Transverse colon (tissue), 3 donors: Measurements from ENCODE around the gene PDCL2.

ENCODE experiments used
- EP300 ChIP-seq: sonication (generic); formaldehyde crosslinking; IDR thresholded peaks from one replicate; pipeline ENCODE4 v1.6.1; 2017; ENCODE audit warnings: antibody characterized with exemption, low read depth
- POLR2A ChIP-seq: fragments of 450-650 bp; IDR thresholded peaks from one replicate; pipeline ENCODE4 v1.6.1; 2016; ENCODE audit warnings: antibody characterized with exemption, mild to moderate bottlenecking, moderate library complexity
- TF ChIP-seq, protein P1 (sequence below), 5 experiments: fragments of 200-600 bp in 3 of 5; fragments of 450-650 bp in 2 of 5; sonication (generic) in 3 of 5; IDR thresholded peaks; 1 replicate in 2 of 5; 2 replicates in 3 of 5; pipeline ENCODE4 v1.5.1; 2016 to 2017; ENCODE audit warnings: antibody characterized with exemption in 5 of 5, inconsistent platforms in 3 of 5, mild to moderate bottlenecking in 2 of 5, moderate library complexity in 1 of 5

DNA sequence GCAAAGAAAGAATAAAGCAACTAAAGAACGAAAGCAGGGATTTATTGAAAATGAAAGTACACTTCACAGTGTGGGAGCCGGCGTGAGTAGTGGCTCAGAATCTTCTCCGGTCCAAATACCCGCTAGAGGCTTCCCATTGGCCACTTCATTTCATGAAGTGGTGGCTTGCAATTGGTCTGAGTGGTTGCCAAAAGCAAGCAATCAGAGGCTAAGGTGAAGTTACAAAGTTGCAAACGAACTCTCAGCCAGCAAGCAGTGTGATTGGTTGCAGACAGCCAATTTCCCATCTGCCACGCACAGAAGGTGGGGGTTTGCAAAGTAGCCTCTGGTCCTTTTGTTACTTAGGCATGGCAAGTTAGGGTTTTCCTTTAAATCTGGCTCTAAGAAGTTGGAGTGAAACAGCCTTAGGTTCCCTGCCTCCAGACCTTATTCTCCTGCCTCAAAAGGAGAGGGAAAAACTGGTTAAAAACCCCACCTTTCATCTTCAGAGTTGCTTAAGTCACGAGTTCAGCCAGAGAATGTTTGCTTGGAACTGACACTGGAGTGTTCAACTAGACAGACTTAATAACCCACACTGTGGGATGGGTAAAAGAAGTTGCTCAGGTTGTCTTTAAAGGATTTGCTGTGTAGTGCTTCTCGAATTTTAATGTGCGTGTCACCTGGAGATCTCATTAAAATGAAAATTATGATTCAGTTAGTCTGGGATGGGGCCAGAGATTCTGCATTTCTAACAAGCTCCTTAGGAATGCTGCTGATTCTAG lies 38.4 kb downstream of the PDCL2 start:
- TF ChIP-seq, protein P1, sequence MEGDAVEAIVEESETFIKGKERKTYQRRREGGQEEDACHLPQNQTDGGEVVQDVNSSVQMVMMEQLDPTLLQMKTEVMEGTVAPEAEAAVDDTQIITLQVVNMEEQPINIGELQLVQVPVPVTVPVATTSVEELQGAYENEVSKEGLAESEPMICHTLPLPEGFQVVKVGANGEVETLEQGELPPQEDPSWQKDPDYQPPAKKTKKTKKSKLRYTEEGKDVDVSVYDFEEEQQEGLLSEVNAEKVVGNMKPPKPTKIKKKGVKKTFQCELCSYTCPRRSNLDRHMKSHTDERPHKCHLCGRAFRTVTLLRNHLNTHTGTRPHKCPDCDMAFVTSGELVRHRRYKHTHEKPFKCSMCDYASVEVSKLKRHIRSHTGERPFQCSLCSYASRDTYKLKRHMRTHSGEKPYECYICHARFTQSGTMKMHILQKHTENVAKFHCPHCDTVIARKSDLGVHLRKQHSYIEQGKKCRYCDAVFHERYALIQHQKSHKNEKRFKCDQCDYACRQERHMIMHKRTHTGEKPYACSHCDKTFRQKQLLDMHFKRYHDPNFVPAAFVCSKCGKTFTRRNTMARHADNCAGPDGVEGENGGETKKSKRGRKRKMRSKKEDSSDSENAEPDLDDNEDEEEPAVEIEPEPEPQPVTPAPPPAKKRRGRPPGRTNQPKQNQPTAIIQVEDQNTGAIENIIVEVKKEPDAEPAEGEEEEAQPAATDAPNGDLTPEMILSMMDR (IDR thresholded peaks at IDR 0.05) = no peak
- TF ChIP-seq POLR2A = no peak
- no peak for TF ChIP-seq EP300
